ENCODE results near the gene HOXD8.

The HOXD8 gene

DNA sequence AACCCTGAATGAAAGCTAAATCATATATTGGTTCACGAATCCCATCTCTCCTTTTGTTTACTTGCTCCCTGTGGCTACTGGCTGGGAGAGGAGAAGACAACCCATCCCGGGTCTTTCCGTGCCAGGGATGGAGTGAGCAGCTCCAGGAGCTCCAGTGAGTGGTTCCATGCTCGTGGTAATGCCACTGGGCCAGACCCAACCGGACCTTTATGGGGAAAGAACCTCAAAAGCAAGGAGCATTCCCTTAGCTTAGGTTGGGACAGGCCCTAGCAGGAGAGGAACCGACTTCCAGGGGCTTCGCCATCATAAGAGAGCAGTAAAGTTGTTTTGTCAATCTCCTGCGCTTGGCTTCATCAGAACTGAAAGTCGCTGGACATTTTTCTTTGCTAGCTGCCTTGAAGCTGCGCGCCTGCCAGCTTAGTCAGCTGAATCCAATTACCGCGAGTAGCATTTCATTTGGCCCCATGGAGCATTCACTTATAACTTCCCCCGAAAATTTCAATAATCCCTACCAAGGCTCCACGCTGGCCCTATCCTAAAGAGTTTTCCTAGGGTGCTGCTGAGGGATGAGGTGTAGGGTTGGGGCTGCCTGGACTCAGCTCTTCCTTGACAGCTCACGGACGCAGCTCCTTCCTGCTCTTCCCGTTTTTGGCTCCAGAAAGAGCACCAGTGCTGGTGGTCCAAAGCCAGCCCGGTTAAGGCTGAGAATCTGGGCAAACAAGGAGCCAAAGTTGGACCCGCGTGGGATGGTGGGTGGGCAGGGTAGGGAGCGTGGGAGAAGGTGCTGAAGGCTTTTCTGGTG is 32.5 kb downstream of the HOXD8 start:
- no peak for FAIRE-seq
- no peak for DNase-seq (ENCODE audit: insufficient read length, low spot score)
- TF ChIP-seq, protein P1, sequence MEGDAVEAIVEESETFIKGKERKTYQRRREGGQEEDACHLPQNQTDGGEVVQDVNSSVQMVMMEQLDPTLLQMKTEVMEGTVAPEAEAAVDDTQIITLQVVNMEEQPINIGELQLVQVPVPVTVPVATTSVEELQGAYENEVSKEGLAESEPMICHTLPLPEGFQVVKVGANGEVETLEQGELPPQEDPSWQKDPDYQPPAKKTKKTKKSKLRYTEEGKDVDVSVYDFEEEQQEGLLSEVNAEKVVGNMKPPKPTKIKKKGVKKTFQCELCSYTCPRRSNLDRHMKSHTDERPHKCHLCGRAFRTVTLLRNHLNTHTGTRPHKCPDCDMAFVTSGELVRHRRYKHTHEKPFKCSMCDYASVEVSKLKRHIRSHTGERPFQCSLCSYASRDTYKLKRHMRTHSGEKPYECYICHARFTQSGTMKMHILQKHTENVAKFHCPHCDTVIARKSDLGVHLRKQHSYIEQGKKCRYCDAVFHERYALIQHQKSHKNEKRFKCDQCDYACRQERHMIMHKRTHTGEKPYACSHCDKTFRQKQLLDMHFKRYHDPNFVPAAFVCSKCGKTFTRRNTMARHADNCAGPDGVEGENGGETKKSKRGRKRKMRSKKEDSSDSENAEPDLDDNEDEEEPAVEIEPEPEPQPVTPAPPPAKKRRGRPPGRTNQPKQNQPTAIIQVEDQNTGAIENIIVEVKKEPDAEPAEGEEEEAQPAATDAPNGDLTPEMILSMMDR (IDR thresholded peaks at IDR 0.05; ENCODE audit: insufficient read depth, missing control alignments): no peak

DNA sequence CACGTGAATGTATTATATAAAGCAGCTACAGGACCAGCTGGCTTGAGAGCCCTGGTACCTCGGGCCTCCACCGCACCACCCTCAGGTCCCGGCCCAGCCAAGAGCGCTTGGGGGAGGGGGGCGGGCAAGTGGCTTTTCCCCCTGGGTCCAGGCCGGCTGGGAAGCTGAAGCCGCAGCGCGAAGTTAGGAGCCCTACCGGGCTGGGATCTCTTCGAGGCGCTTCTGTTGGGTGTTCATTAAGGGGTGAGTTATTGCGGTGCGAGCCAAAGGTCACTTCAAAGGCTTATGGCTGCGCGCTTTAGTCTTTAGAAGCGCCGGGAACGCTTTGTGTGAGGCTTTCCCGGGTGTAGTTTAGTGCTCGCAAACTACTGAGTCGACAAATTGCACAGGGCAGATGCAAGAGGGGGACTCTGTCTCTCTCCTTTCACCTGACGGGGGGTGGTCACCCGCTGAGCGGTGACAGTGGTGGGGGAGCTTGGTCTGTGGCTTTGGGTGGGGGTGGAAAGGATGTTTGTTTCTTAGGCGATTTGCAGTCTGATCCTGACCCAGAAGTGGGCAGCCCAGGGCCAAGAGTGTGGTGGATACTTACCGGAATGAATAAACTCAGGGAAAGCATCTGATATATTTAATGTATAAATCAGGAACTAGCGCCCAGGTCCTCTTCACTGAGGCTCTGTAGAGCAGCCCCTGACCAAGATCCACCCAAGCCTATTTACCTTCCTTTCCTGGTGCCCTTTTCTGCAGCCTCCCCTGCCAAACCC is 33.6 kb downstream of the HOXD8 start:
- DNase-seq (ENCODE audit: insufficient read length, low spot score) (no peak), FAIRE-seq (no peak)

GRCh38 chr2:176163672-176164056 is 34.2 kb downstream of the HOXD8 start:
- TF ChIP-seq, protein P1 (IDR thresholded peaks at IDR 0.05; ENCODE audit: insufficient read depth, missing control alignments): no peak
- DNase-seq (ENCODE audit: insufficient read length, low spot score): no peak
- no peak for FAIRE-seq

More for the DNA sequence above, 33.6 kb downstream of the HOXD8 start:
- TF ChIP-seq, protein P1 (IDR thresholded peaks at IDR 0.05; ENCODE audit: insufficient read depth, missing control alignments): no peak

DNA sequence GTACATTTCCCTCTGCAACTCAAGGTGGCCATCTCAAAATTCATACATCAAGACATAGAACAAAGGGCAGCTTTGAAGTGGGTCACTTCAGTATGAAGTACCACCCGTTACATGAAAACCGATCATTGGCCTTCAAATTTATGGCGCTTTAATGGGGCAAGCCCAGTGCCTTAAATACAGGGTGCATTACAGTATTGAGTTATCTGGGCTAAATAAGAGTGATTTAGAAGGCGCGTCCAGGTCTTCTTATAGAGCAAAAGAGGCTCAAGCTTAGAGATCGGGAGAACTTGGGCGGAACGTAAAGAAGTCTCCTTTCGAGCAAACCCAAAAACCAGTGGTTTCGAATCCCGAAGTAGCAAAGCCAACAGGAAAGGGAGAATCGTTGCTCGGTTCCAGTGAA is 34.7 kb downstream of the HOXD8 start:
- FAIRE-seq: no peak

DNA sequence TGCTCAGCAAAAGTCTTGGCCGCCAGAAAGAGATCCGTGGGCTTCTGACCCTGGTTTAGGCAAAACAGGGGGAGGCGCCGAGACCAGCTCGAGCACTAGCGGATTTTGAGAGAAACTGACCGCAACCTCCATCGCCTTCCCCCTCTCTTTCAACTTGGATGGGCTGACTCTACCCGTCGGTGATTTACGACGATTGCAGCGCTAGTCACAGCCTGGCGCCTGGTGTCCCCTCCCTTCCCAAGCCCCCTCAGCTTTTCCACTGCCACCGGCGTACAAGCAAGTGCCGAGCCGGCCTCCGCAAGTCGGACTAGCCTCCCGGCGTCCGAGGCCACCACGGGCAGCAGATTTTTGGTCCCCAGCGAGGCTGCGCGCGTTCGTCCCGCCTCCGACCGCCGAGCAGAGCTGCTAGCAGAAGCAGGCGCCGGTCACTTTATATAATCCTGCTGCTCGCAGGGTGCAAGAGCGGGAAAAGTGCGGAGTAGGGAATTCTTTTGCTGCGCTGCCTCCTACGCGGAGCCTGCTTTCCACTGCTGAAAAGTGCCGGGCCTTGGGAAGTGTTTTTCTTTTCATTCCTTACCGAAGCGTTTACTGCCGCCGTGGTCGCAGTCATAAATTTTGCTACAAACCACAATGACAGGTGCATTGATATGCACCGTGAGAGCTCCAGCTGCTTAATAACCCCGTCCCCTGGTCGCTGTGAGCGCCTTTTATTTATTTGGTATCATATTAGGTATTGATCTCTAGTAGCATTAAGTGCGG is 35.3 kb downstream of the HOXD8 start:
- no peak for DNase-seq (ENCODE audit: insufficient read length, low spot score)
- no peak for FAIRE-seq

More for the DNA sequence above, 34.7 kb downstream of the HOXD8 start:
- no peak for DNase-seq (ENCODE audit: insufficient read length, low spot score)
- TF ChIP-seq, protein P1 (IDR thresholded peaks at IDR 0.05; ENCODE audit: insufficient read depth, missing control alignments): no peak

DNA sequence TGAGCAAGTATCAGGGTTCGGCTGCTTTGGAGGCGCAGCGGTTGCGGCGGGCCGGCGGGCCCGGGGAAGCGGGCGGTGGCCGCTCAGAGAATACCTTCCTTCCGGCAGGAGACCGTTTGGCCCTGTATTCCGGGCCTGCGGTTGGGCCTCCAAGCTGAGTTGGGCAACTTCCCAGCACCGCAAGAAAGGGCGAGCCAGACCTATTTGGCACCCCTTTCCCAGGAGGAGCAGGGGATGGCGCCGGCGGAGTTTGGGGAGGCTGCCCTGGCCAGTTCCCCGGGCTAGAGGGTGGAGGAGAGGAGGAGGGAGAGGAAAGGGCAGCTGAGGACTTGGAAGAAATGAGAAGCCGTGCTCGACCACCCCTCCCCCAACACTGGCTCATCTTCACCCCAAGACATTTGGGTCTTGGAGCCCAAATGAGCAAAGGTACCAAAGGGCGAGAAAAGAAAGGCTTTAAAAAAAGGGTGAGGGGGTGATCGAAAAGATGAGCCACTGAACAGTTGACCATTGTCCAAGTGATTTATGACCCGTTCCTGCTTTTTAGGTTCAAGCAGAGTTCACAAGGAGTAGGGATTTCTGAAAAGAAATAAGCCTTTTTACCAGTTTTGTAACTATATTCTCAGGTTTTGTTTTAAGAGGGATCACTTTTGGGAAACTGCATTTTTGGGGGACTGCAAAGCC is 36.0 kb downstream of the HOXD8 start:
- DNase-seq (ENCODE audit: insufficient read length, low spot score) (no peak), FAIRE-seq (no peak)
- TF ChIP-seq, protein P1 (IDR thresholded peaks at IDR 0.05; ENCODE audit: insufficient read depth, missing control alignments): no peak

More for the DNA sequence above, 35.3 kb downstream of the HOXD8 start:
- TF ChIP-seq, protein P1 (IDR thresholded peaks at IDR 0.05; ENCODE audit: insufficient read depth, missing control alignments): no peak

Data from D721Med (cell line).